ENCODE measurements around the gene CDH11. TPM values are rescaled to one million over a fixed set of nuclear protein-coding genes. Genes with fewer than 3 reads are reported as not detected.

Gene CDH11
- total and polyA plus RNA-seq, 10 of the 15 experiments (the other 5 are each of a cell fraction or from before 2014, with no cell fraction given), result 0.31 to 9.7 (median 0.87) TPM

DNA sequence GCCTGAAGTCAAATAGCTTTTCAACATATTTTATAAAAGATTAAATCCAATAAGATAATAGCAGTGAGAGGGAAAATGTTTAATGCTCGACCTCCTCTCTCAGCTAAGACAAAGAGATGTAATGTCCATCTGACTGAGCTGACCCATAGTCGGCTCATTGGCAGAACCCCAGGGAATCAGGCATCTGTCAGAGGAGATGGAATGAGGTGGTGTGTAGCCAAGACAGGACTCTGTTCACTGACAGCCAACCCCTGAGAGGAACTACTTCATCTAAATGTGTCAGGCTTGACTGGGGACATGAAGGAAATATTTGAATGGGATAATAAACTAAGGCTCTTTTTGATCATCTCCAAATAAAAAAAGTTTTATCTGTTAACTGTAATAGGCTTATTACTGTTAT, 188.0 kb downstream of the CDH11 start:
- no peak overlapping the region for H3K27ac ChIP-seq (ENCODE audit: control insufficient read depth, insufficient read depth)
- no peaks in the 10 kb centered on the region for H3K9me3 ChIP-seq (replicated peaks; ENCODE audit: control insufficient read depth, insufficient read depth, low read length)
- H3K4me1 ChIP-seq (ENCODE audit: control insufficient read depth, insufficient read depth, low read length), result no peaks in the 10 kb centered on the region
- DNase-seq (ENCODE audit: low read depth, low spot score) (no peak), FAIRE-seq (no peak), ATAC-seq (no peak)
- no peak overlapping the region for H3K4me2 ChIP-seq (ENCODE audit: control insufficient read depth, insufficient read depth)
- no peak overlapping the region for H3K9ac ChIP-seq (ENCODE audit: control insufficient read depth, insufficient read depth, low read length)
- H3K36me3 ChIP-seq (ENCODE audit: control insufficient read depth in 2 of 2, insufficient read depth in 2 of 2, low read length in 1 of 2), result no peaks in the 10 kb centered on the region
- intact Hi-C loops (cut with micrococcal nuclease; ENCODE audit: unreplicated experiment) (no loop called here), in situ Hi-C loops (cut with MboI) (no loop called here)
- RAD21 ChIA-PET (ENCODE audit: unreplicated experiment), result interaction anchor here (1.0 to 1.3 kb wide), 2 partner anchors 24 to 47 kb away, joined by 3 read pairs; no protein-coding TSS in a partner anchor
- no peak overlapping the region for H2AFZ ChIP-seq (ENCODE audit: control insufficient read depth, low read depth, low read length)
- no peaks in the 10 kb centered on the region for H3K27me3 ChIP-seq (replicated peaks in 1 of 2; ENCODE audit: control insufficient read depth in 2 of 2, insufficient read depth in 2 of 2, low read length in 1 of 2)
- no TSS peak for BruUV-seq (replicated peaks)
- POLR2A ChIA-PET, result no interaction called here
- SMC1A ChIA-PET (ENCODE audit: uncharacterized antibody, unreplicated experiment), result interaction anchor here (1.1 to 2.0 kb wide), 2 partner anchors 10 to 22 kb away, joined by 4 read pairs; no protein-coding TSS in a partner anchor
- WGBS (ENCODE audit: insufficient coverage, insufficient replicate concordance, low lambda C conversion rate, missing lambda C conversion rate), result 3% methylated on average over 2 of the region's 2 CpGs
- H3K79me2 ChIP-seq (ENCODE audit: control insufficient read depth, insufficient read depth, low read length), result no peaks in the 10 kb centered on the region
- CTCF ChIA-PET, result no interaction called here
- H4K20me1 ChIP-seq (ENCODE audit: control insufficient read depth, insufficient read depth), result no peaks in the 10 kb centered on the region
- no peak overlapping the region for H3K4me3 ChIP-seq
- TF ChIP-seq, protein P1, sequence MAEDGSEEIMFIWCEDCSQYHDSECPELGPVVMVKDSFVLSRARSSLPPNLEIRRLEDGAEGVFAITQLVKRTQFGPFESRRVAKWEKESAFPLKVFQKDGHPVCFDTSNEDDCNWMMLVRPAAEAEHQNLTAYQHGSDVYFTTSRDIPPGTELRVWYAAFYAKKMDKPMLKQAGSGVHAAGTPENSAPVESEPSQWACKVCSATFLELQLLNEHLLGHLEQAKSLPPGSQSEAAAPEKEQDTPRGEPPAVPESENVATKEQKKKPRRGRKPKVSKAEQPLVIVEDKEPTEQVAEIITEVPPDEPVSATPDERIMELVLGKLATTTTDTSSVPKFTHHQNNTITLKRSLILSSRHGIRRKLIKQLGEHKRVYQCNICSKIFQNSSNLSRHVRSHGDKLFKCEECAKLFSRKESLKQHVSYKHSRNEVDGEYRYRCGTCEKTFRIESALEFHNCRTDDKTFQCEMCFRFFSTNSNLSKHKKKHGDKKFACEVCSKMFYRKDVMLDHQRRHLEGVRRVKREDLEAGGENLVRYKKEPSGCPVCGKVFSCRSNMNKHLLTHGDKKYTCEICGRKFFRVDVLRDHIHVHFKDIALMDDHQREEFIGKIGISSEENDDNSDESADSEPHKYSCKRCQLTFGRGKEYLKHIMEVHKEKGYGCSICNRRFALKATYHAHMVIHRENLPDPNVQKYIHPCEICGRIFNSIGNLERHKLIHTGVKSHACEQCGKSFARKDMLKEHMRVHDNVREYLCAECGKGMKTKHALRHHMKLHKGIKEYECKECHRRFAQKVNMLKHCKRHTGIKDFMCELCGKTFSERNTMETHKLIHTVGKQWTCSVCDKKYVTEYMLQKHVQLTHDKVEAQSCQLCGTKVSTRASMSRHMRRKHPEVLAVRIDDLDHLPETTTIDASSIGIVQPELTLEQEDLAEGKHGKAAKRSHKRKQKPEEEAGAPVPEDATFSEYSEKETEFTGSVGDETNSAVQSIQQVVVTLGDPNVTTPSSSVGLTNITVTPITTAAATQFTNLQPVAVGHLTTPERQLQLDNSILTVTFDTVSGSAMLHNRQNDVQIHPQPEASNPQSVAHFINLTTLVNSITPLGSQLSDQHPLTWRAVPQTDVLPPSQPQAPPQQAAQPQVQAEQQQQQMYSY (CRISPR knock-in tag; IDR thresholded peaks at IDR 0.05), result no peak
- TF ChIP-seq, protein P2, sequence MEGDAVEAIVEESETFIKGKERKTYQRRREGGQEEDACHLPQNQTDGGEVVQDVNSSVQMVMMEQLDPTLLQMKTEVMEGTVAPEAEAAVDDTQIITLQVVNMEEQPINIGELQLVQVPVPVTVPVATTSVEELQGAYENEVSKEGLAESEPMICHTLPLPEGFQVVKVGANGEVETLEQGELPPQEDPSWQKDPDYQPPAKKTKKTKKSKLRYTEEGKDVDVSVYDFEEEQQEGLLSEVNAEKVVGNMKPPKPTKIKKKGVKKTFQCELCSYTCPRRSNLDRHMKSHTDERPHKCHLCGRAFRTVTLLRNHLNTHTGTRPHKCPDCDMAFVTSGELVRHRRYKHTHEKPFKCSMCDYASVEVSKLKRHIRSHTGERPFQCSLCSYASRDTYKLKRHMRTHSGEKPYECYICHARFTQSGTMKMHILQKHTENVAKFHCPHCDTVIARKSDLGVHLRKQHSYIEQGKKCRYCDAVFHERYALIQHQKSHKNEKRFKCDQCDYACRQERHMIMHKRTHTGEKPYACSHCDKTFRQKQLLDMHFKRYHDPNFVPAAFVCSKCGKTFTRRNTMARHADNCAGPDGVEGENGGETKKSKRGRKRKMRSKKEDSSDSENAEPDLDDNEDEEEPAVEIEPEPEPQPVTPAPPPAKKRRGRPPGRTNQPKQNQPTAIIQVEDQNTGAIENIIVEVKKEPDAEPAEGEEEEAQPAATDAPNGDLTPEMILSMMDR (IDR thresholded peaks at IDR 0.05 in 2 of 3, conservative IDR thresholded peaks at IDR 0.05 in 1 of 3; ENCODE audit: control insufficient read depth in 2 of 3, extremely low read depth in 1 of 3, insufficient read depth in 1 of 3, low read depth in 3 of 3, low read length in 3 of 3), result no peak
- TF ChIP-seq EED (IDR thresholded peaks at IDR 0.05; ENCODE audit: low read depth) (no peak), TAF1 (IDR thresholded peaks at IDR 0.05; ENCODE audit: borderline replicate concordance, low read depth, low read length) (no peak), STAT1 (conservative IDR thresholded peaks at IDR 0.05) (no peak), POU2F2 (IDR thresholded peaks at IDR 0.05; ENCODE audit: borderline replicate concordance, low read depth, low read length) (no peak), CHD4 (IDR thresholded peaks at IDR 0.05) (no peak), ZNF207 (IDR thresholded peaks at IDR 0.05; ENCODE audit: borderline replicate concordance) (no peak), MAX (IDR thresholded peaks at IDR 0.05; ENCODE audit: low read depth, low read length) (no peak), MEF2B (IDR thresholded peaks at IDR 0.05; ENCODE audit: partially characterized antibody, poor library complexity, severe bottlenecking) (no peak), ZZZ3 (IDR thresholded peaks at IDR 0.05; ENCODE audit: control insufficient read depth, insufficient read length, low read depth) (no peak), SREBF1 (IDR thresholded peaks at IDR 0.05; ENCODE audit: low read length) (no peak), RAD51 (IDR thresholded peaks at IDR 0.05) (no peak), PML (IDR thresholded peaks at IDR 0.05; ENCODE audit: low read length) (no peak)
- TF ChIP-seq, protein P3, sequence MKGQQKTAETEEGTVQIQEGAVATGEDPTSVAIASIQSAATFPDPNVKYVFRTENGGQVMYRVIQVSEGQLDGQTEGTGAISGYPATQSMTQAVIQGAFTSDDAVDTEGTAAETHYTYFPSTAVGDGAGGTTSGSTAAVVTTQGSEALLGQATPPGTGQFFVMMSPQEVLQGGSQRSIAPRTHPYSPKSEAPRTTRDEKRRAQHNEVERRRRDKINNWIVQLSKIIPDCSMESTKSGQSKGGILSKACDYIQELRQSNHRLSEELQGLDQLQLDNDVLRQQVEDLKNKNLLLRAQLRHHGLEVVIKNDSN (IDR thresholded peaks at IDR 0.05; ENCODE audit: borderline replicate concordance, extremely low read length, insufficient read depth, low read depth, low read length), result no peak

All from GM12878 (cell line).